Brain pericyte (primary cell): Measurements from ENCODE around the gene KRT78.

Experiments used
- DNase-seq: peaks from one replicate; pipeline ENCODE4 v3.0.0-alpha.2; 2012; ENCODE audit warnings: low read depth, low spot score

The KRT78 gene

GRCh38 chr12:52839436-52840105, 9.2 kb downstream of the KRT78 start:
- DNase-seq = no peak

GRCh38 chr12:52838609-52839435, 10.0 kb downstream of the KRT78 start:
- DNase-seq = no peak

GRCh38 chr12:52837781-52838608, 10.8 kb downstream of the KRT78 start:
- no peak for DNase-seq

- DNase-seq = no peak
These were observed 11.4 kb downstream of the KRT78 start for GRCh38 chr12:52837413-52837741.

DNA sequence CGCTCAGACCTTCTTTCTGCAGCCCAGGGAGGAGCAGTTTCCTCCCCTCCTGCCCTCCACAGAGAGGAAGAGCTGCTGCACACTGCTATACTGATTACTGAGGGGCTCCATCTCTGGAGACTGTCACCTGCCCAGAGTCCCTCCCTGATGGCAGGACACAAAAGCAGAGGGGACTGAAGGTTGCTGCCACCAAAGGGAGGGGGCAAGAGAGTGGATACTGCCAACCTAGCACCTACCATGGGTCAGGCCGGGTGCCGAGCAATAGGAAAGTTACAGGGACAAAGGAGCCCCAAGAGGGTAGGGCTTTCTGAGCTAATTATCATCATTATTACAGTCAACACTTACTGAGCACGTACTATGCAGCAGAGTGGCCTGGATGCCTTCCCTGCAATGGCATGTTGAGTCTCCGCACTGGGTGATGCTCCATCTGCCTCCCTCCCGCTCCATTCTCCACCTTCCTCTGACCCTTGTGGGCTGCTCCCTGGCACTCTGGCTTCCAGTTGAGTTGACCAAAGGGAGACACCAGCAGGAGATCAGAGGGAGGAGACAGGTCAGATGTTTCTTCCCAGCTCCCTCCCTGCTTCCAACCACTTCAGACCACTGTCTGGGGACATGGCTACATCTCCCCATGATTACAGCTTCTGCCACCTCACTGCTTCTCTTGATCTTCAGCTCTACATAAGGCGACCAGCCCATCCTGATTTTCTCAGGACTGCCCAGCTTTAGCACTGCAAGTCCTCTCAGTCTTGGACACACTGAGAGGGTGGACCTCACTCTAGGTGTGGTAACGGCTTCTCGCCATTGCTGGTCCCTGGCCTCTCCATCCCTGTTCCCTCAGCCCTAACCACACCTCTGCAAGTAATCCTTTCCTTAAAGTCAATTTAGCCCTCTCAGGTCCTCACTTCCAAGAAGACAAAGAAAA, 12.0 kb downstream of the KRT78 start:
- no peak for DNase-seq

DNA sequence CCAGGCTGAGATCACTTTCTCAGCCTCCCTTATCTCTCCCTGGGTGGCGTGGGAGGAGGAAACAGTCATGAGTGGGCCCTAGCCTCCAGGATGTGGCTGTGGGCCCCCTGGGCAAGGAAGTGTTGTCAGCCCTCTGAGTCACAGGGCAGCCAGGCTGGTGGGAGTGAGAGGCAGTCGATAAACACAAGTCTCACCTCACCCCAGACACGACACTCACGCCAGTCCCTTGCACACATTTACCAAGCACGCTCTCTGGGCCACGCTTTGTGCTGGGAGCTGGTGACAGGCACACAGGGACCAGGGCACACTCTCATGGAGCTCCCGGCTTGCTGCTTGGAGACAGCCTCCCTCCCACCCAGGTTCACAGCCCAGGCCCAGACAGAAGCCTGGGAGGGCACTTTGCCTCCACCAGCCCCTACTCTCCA, 12.7 kb downstream of the KRT78 start:
- no peak for DNase-seq

DNA sequence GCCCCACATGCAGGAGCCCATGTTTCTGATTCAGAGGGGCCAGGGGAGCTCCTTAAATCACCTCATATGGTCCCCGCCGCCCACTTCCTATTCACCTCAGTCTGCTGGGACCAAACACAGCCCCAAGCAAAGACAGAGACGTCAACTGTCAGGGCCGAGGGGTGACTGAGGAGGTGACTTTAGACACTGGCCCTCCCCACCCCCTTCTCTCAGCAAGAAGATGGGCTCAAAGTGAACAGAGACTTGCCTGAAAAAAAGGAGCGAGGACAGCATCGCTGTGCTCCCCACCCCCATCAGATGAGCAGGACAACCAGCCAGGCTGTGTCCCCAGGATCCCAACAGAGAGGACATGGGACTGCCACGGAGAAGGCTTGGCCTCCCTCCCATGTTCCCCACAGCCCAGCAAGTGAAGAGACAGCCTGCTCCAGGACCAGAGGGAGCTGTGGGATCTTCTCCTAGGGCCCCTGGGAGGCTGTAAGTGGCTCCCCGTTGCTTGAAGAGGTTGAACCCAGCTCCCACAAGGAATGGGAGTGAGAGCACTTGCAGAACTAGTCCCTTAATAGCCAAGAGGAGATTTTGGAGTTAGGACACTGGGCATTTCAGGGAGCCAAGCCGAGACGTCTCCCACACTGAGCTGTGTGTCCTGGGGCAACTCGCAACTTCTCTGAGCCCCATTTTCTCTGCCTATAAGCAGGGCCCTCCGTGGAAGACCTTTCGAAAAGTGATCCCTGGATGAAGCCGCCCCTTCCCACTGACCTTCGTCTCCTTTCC, 13.3 kb downstream of the KRT78 start:
- DNase-seq = no peak

GRCh38 chr12:52834727-52835001, 14.1 kb downstream of the KRT78 start:
- no peak for DNase-seq

GRCh38 chr12:52833922-52834726, 14.7 kb downstream of the KRT78 start, which contains the start of gene KRT79:
Gene KRT79 (minus strand): TSS chr12:52834311. CDS start chr12:52834260, 51 bp downstream.
- no peak for DNase-seq

- DNase-seq = no peak
These were observed 15.5 kb downstream of the KRT78 start for GRCh38 chr12:52832985-52833905.

DNA sequence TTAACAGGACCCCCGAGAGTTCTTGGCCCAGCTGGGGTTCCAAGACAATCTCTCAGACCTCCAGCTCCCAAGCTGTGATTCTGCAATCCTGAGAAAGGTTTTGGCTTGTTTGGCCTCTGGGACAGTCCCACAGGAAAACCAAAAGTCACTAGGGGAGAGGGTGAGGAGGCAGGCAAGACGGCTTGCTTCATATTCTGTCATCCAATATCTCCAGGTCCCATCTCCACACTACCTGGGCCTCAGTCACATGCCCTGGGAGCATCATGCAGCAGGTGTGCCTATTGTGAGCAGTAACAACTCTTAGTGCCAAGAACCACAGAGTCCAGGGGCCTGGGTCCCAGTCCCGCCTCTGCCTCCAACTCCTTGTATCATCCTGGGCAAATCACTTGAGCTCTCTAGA, 16.3 kb downstream of the KRT78 start:
- DNase-seq = no peak

DNA sequence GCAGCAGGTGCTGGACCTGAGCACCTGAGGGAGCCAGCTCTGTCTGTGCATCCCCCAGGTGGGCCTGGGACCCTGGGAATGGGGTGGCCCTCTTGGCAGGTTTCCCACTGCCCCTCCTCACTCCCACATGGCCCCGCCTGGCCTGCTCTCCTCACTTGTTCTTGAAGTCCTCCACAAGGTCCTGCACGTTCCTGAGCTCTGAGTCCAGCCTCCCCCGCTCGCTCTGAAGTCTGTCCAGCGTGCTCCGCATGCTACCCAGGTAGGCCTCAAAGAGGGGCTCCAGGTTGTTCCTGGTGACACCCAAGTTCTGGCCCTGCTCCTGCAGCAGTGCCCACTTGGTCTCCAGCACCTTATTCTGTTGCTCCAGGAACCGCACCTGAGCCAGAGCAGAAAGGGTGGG, 17.5 kb downstream of the KRT78 start:
- no peak for DNase-seq

- DNase-seq = no peak
These were observed 18.6 kb downstream of the KRT78 start for GRCh38 chr12:52829986-52830770.

- no peak for DNase-seq
These were observed 20.2 kb downstream of the KRT78 start for GRCh38 chr12:52828591-52829021.

DNA sequence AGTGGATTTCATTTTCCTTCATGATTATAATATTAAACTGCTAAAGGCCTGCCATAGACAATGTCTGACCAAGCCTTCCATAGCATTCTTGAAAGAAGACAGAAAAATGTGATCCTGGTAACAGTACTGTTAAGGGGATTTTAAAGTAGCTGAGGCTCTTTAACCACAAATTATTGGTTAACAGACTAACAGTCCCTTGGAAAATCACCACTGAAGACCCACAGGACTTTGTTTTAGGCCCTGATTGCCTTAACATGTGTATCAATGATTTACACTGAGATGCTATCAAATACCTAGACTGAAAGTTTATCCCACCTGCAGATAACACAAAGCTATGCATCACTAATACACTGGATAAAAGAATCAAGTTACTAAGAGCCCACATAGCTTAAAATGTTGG, 20.6 kb downstream of the KRT78 start:
- no peak for DNase-seq

- DNase-seq = no peak
These were observed 21.2 kb downstream of the KRT78 start for GRCh38 chr12:52827499-52828090.
